ENCODE results near the gene ZNF629.
A peak's percentile ranks its signal among the peaks of the same experiment; 100 is the strongest.

Gene ZNF629

GRCh38 chr16:30767767-30768465, 19.1 kb downstream of the ZNF629 start:
- DNase-seq (ENCODE audit: low read depth in 1 of 2, low spot score in 1 of 2) = no peak

GRCh38 chr16:30766933-30767284, 20.1 kb downstream of the ZNF629 start:
- DNase-seq (ENCODE audit: low read depth in 1 of 2, low spot score in 1 of 2) = no peak

- no peak for DNase-seq (ENCODE audit: low read depth in 1 of 2, low spot score in 1 of 2)
Measured at GRCh38 chr16:30766206-30766932, 20.6 kb downstream of the ZNF629 start.

- no peak for DNase-seq (ENCODE audit: low read depth in 1 of 2, low spot score in 1 of 2)
Measured at GRCh38 chr16:30764816-30765465, 22.1 kb downstream of the ZNF629 start.

- no peak for DNase-seq (ENCODE audit: low read depth in 1 of 2, low spot score in 1 of 2)
Measured at GRCh38 chr16:30764086-30764485, 22.9 kb downstream of the ZNF629 start.

- no peak for DNase-seq (ENCODE audit: low read depth in 1 of 2, low spot score in 1 of 2)
Measured at GRCh38 chr16:30762991-30763725, 23.8 kb downstream of the ZNF629 start.

- DNase-seq (ENCODE audit: low read depth in 1 of 2, low spot score in 1 of 2) = peak; percentile 70 to 87
Measured at GRCh38 chr16:30761928-30762902, 24.8 kb downstream of the ZNF629 start, which contains the start of the genes CFAP119 and RNF40. Gene CFAP119 (minus strand): TSS chr16:30762062. CDS start chr16:30761748, 314 bp downstream. Gene RNF40 (plus strand): TSS chr16:30762322. CDS start chr16:30762546, 224 bp downstream.

- no peak for DNase-seq (ENCODE audit: low read depth in 1 of 2, low spot score in 1 of 2)
Measured at GRCh38 chr16:30761427-30761927, 25.5 kb downstream of the ZNF629 start.

- DNase-seq (ENCODE audit: low read depth in 1 of 2, low spot score in 1 of 2) = no peak
Measured at GRCh38 chr16:30760577-30761426, 26.2 kb downstream of the ZNF629 start.

- DNase-seq (ENCODE audit: low read depth in 1 of 2, low spot score in 1 of 2) = no peak
Measured at GRCh38 chr16:30760001-30760559, 26.9 kb downstream of the ZNF629 start.

GRCh38 chr16:30758988-30759491, 28.0 kb downstream of the ZNF629 start:
- DNase-seq (ENCODE audit: low read depth in 1 of 2, low spot score in 1 of 2) = no peak

- no peak for DNase-seq (ENCODE audit: low read depth in 1 of 2, low spot score in 1 of 2)
Measured at GRCh38 chr16:30757316-30757715, 29.7 kb downstream of the ZNF629 start.

- DNase-seq (ENCODE audit: low read depth in 1 of 2, low spot score in 1 of 2) = no peak
Measured at GRCh38 chr16:30756781-30757100, 30.3 kb downstream of the ZNF629 start.

GRCh38 chr16:30755955-30756780, 30.8 kb downstream of the ZNF629 start:
- no peak for DNase-seq (ENCODE audit: low read depth in 1 of 2, low spot score in 1 of 2)

GRCh38 chr16:30753596-30753995, 33.4 kb downstream of the ZNF629 start:
- no peak for DNase-seq (ENCODE audit: low read depth in 1 of 2, low spot score in 1 of 2)

GRCh38 chr16:30750876-30751465, 36.0 kb downstream of the ZNF629 start:
- DNase-seq (ENCODE audit: low read depth in 1 of 2, low spot score in 1 of 2) = no peak

GRCh38 chr16:30750201-30750600, 36.8 kb downstream of the ZNF629 start:
- no peak for DNase-seq (ENCODE audit: low read depth in 1 of 2, low spot score in 1 of 2)
